ENCODE data around the gene PLK5.
"Not testable (repeated sequence)": the region's sequence is repeated elsewhere in the genome, so short reads cannot be mapped to it uniquely, and the experiment has no call there.

The PLK5 gene

GRCh38 chr19:1523412-1524286 lies at the start of gene PLK5:
Gene PLK5 (plus strand): TSS chr19:1524077. CDS start chr19:1526997, 2,920 bp downstream.
- no peak for DNase-seq (ENCODE audit: low read depth in 4 of 4, low spot score in 1 of 4)

GRCh38 chr19:1474765-1475351 lies 49.0 kb upstream of the PLK5 start:
- no peak for DNase-seq (ENCODE audit: low read depth in 4 of 4, low spot score in 1 of 4)

- DNase-seq (ENCODE audit: low read depth in 4 of 4, low spot score in 1 of 4) = no peak
These were observed 48.0 kb upstream of the PLK5 start for GRCh38 chr19:1475751-1476437.

GRCh38 chr19:1477056-1477455 lies 46.8 kb upstream of the PLK5 start:
- DNase-seq (ENCODE audit: low read depth in 4 of 4, low spot score in 1 of 4) = not testable (repeated sequence)

GRCh38 chr19:1478934-1479707 lies 44.8 kb upstream of the PLK5 start, which contains the start of gene C19orf25:
Gene C19orf25 (minus strand): TSS chr19:1479215. CDS start chr19:1478903, 312 bp downstream.
- DNase-seq (ENCODE audit: low read depth in 4 of 4, low spot score in 1 of 4) = peak; percentile 81 to 89 (median 88)

- DNase-seq (ENCODE audit: low read depth in 4 of 4, low spot score in 1 of 4) = no peak
These were observed 42.5 kb upstream of the PLK5 start for GRCh38 chr19:1481224-1481892.

- no peak for DNase-seq (ENCODE audit: low read depth in 4 of 4, low spot score in 1 of 4)
These were observed 42.0 kb upstream of the PLK5 start for GRCh38 chr19:1481893-1482360.

GRCh38 chr19:1482361-1483130 lies 41.3 kb upstream of the PLK5 start:
- DNase-seq (ENCODE audit: low read depth in 4 of 4, low spot score in 1 of 4) = no peak

GRCh38 chr19:1483131-1483978 lies 40.5 kb upstream of the PLK5 start:
- no peak for DNase-seq (ENCODE audit: low read depth in 4 of 4, low spot score in 1 of 4)

- DNase-seq (ENCODE audit: low read depth in 4 of 4, low spot score in 1 of 4) = no peak
These were observed 39.9 kb upstream of the PLK5 start for GRCh38 chr19:1483979-1484428.

- DNase-seq (ENCODE audit: low read depth in 4 of 4, low spot score in 1 of 4) = no peak
These were observed 36.9 kb upstream of the PLK5 start for GRCh38 chr19:1486720-1487575.

GRCh38 chr19:1487576-1488281 lies 36.1 kb upstream of the PLK5 start:
- DNase-seq (ENCODE audit: low read depth in 4 of 4, low spot score in 1 of 4) = no peak

GRCh38 chr19:1488282-1488601 lies 35.6 kb upstream of the PLK5 start:
- DNase-seq (ENCODE audit: low read depth in 4 of 4, low spot score in 1 of 4) = no peak

- no peak for DNase-seq (ENCODE audit: low read depth in 4 of 4, low spot score in 1 of 4)
These were observed 34.2 kb upstream of the PLK5 start for GRCh38 chr19:1489463-1490310.

- DNase-seq (ENCODE audit: low read depth in 4 of 4, low spot score in 1 of 4) = peak; percentile 91 to 98 (median 96)
These were observed 33.4 kb upstream of the PLK5 start, which contains the start of gene PCSK4 for GRCh38 chr19:1490311-1491113. Gene PCSK4 (minus strand): TSS chr19:1490350. CDS start chr19:1490346, 4 bp downstream.
